ENCODE measurements around the gene MSL1.

MSL1 gene

GRCh38 chr17:40121181-40122135, at the start of gene MSL1:
MSL1 (plus strand) TSS chr17:40121971; CDS start chr17:40122613, 642 bp downstream.
- DNase-seq (ENCODE audit: low read depth in 2 of 2): peak in 1 of 2 experiments; percentile 65

GRCh38 chr17:40072040-40072734, 49.6 kb upstream of the MSL1 start:
- DNase-seq (ENCODE audit: low read depth in 2 of 2): no peak

GRCh38 chr17:40072735-40073346, 48.9 kb upstream of the MSL1 start:
- DNase-seq (ENCODE audit: low read depth in 2 of 2): no peak

GRCh38 chr17:40073454-40074174, 48.2 kb upstream of the MSL1 start:
- no peak for DNase-seq (ENCODE audit: low read depth in 2 of 2)

- no peak for DNase-seq (ENCODE audit: low read depth in 2 of 2)
These were observed 47.6 kb upstream of the MSL1 start for GRCh38 chr17:40074175-40074512.

GRCh38 chr17:40074871-40075200, 46.9 kb upstream of the MSL1 start:
- no peak for DNase-seq (ENCODE audit: low read depth in 2 of 2)

- no peak for DNase-seq (ENCODE audit: low read depth in 2 of 2)
These were observed 46.4 kb upstream of the MSL1 start for GRCh38 chr17:40075201-40075941.

- no peak for DNase-seq (ENCODE audit: low read depth in 2 of 2)
These were observed 45.8 kb upstream of the MSL1 start for GRCh38 chr17:40075942-40076498.

GRCh38 chr17:40076591-40076990, 45.2 kb upstream of the MSL1 start:
- no peak for DNase-seq (ENCODE audit: low read depth in 2 of 2)

- no peak for DNase-seq (ENCODE audit: low read depth in 2 of 2)
These were observed 42.2 kb upstream of the MSL1 start for GRCh38 chr17:40079545-40079944.

- DNase-seq (ENCODE audit: low read depth in 2 of 2): no peak
These were observed 37.3 kb upstream of the MSL1 start for GRCh38 chr17:40084477-40084876.

- no peak for DNase-seq (ENCODE audit: low read depth in 2 of 2)
These were observed 35.4 kb upstream of the MSL1 start for GRCh38 chr17:40086150-40087044.

- DNase-seq (ENCODE audit: low read depth in 2 of 2): no peak
These were observed 34.5 kb upstream of the MSL1 start for GRCh38 chr17:40087049-40087794.

GRCh38 chr17:40087903-40088718, 33.7 kb upstream of the MSL1 start:
- DNase-seq (ENCODE audit: low read depth in 2 of 2): no peak

- DNase-seq (ENCODE audit: low read depth in 2 of 2): no peak
These were observed 32.5 kb upstream of the MSL1 start for GRCh38 chr17:40089077-40089895.

GRCh38 chr17:40090237-40091119, 31.3 kb upstream of the MSL1 start:
- DNase-seq (ENCODE audit: low read depth in 2 of 2): no peak

Measured in fibroblast of skin of left biceps (primary cell).